Endothelial cell of umbilical vein (primary cell): ENCODE measurements around the gene SCN5A. TPM values are rescaled to one million over a fixed set of nuclear protein-coding genes. Genes with fewer than 3 reads are reported as not detected.

Source experiments
- BruUV-seq: library from RNA; stranded (reverse); fragments of 400-500 nt; replicated peaks from 2 replicates; lab custom pipeline; 2021; lab: Mats Ljungman, UMichigan
- CTCF ChIA-PET: fragments of 300-600, 350-600 bp; sonication (Branson Sonifier 250); formaldehyde crosslinking; loops from one replicate; lab custom pipeline; 2021; ENCODE audit warnings: antibody characterized with exemption, inconsistent platforms; lab: Charles Lee
- POLR2A ChIA-PET: fragments of 300-600, 350-600 bp; sonication (Branson Sonifier 250); formaldehyde crosslinking; loops from one replicate; lab custom pipeline; 2021; ENCODE audit warnings: antibody characterized with exemption, inconsistent platforms; lab: Charles Lee
- DNase-seq: peaks from one replicate; pipeline ENCODE4 v3.0.0-alpha.2; 2011; ENCODE audit warnings: low read depth, low spot score
- FAIRE-seq: peaks from 2 replicates; lab custom pipeline; 2011; peaks lifted over from hg19 to GRCh38; lab: Jason Lieb, UNC
- H2AFZ ChIP-seq: 2 replicates; pipeline ENCODE4 v1.6.0; 2012; ENCODE audit warnings: low read depth, low read length, control low read depth, inconsistent platforms
- H3K27ac ChIP-seq: 2 replicates; pipeline ENCODE4 v1.5.1; 2011; ENCODE audit warnings: low read depth, mild to moderate bottlenecking, control low read depth, low read length, moderate library complexity; ENCODE audit not compliant: insufficient read depth
- H3K27me3 ChIP-seq, 2 experiments: 2 replicates each; pipeline versions ENCODE4 v1.6.0 to v1.6.1; 2011; ENCODE audit warnings: low read length in 2 of 2, mixed read lengths in 1 of 2; ENCODE audit not compliant: control insufficient read depth in 2 of 2, insufficient read depth in 2 of 2
- H3K36me3 ChIP-seq, 2 experiments: 2 replicates in 1 of 2; 3 replicates in 1 of 2; pipeline ENCODE4 v1.5.1; 2011; ENCODE audit warnings: low read length in 2 of 2, mild to moderate bottlenecking in 1 of 2, moderate library complexity in 1 of 2; ENCODE audit not compliant: control insufficient read depth in 2 of 2, insufficient read depth in 2 of 2; ENCODE audit errors: extremely low read depth in 1 of 2
- H3K4me1 ChIP-seq: 3 replicates; pipeline ENCODE4 v1.5.1; 2011; ENCODE audit warnings: mild to moderate bottlenecking, low read length; ENCODE audit not compliant: control insufficient read depth, insufficient read depth; ENCODE audit errors: extremely low read depth
- H3K4me2 ChIP-seq: 2 replicates; pipeline ENCODE4 v1.6.1; 2011; ENCODE audit warnings: low read length, control low read depth, mixed read lengths; ENCODE audit not compliant: insufficient read depth
- H3K4me3 ChIP-seq, 3 experiments: fragments of 200-600 bp in 1 of 3; sonication (generic), shearing (Covaris generic) in 1 of 3; replicated peaks in 1 of 3; 2 replicates each; pipeline ENCODE4 v1.5.1; 2011 to 2016; ENCODE audit warnings: control low read depth in 3 of 3, low read length in 3 of 3, mild to moderate bottlenecking in 2 of 3, inconsistent platforms in 1 of 3, low read depth in 1 of 3, moderate library complexity in 1 of 3; ENCODE audit not compliant: insufficient read depth in 1 of 3
- H3K79me2 ChIP-seq: 2 replicates; pipeline ENCODE4 v1.6.0; 2012; ENCODE audit warnings: low read length, inconsistent platforms; ENCODE audit not compliant: control insufficient read depth, insufficient read depth
- H3K9ac ChIP-seq: replicated peaks from 2 replicates; pipeline ENCODE3; 2011; ENCODE audit warnings: low read length, control low read depth; ENCODE audit not compliant: insufficient read depth; ENCODE audit errors: extremely low read depth
- H3K9me1 ChIP-seq: replicated peaks from 3 replicates; pipeline ENCODE4 v1.6.0; 2011; ENCODE audit warnings: mild to moderate bottlenecking, low read length; ENCODE audit not compliant: control insufficient read depth, insufficient read depth; ENCODE audit errors: extremely low read depth
- H3K9me3 ChIP-seq: replicated peaks from 2 replicates; pipeline ENCODE4 v1.5.1; 2012; ENCODE audit warnings: low read length, inconsistent platforms; ENCODE audit not compliant: control insufficient read depth, insufficient read depth
- H4K20me1 ChIP-seq: replicated peaks from 2 replicates; pipeline ENCODE3; 2011; ENCODE audit warnings: mild to moderate bottlenecking, low read length; ENCODE audit not compliant: control insufficient read depth, insufficient read depth; ENCODE audit errors: extremely low read depth
- CTCF ChIP-seq, 2 donors: IDR thresholded peaks; 1 replicate in 1 of 2; 2 replicates in 1 of 2; pipeline ENCODE4 v1.5.1; 2011; ENCODE audit warnings: low read length in 2 of 2, mild to moderate bottlenecking in 2 of 2, moderate library complexity in 2 of 2, control low read depth in 1 of 2, inconsistent platforms in 1 of 2, low read depth in 1 of 2; ENCODE audit not compliant: insufficient read depth in 1 of 2; ENCODE audit errors: extremely low read depth in 1 of 2
- EZH2 ChIP-seq: IDR thresholded peaks from 2 replicates; pipeline ENCODE4 v1.6.1; 2012; ENCODE audit warnings: borderline replicate concordance, low read depth, mild to moderate bottlenecking, moderate library complexity, low read length, inconsistent platforms; ENCODE audit not compliant: severe bottlenecking
- FOS ChIP-seq: IDR thresholded peaks from 2 replicates; pipeline ENCODE4 v1.6.1; 2011; ENCODE audit warnings: mild to moderate bottlenecking, low read length, moderate library complexity, borderline replicate concordance; ENCODE audit not compliant: insufficient read depth
- GATA2 ChIP-seq: IDR thresholded peaks from 2 replicates; pipeline ENCODE4 v1.7.0; 2011; ENCODE audit warnings: low read depth, mild to moderate bottlenecking, moderate library complexity, mixed read lengths, low read length; ENCODE audit not compliant: insufficient read length, insufficient read depth
- JUN ChIP-seq: IDR thresholded peaks from 2 replicates; pipeline ENCODE4 v1.6.1; 2011; ENCODE audit warnings: borderline replicate concordance, low read depth; ENCODE audit not compliant: insufficient read length, insufficient read depth
- MAX ChIP-seq: IDR thresholded peaks from 2 replicates; pipeline ENCODE4 v1.6.1; 2011; ENCODE audit not compliant: insufficient read depth, insufficient read length
- MYC ChIP-seq: IDR thresholded peaks from one replicate; pipeline ENCODE4 v1.6.1; 2011; ENCODE audit warnings: mild to moderate bottlenecking, low read depth, low read length
- POLR2A ChIP-seq: IDR thresholded peaks from 2 replicates; pipeline ENCODE4 v1.6.1; 2012; ENCODE audit warnings: low read depth, mild to moderate bottlenecking, control low read depth, low read length
- POLR2AphosphoS5 ChIP-seq: IDR thresholded peaks from 2 replicates; pipeline ENCODE4 v1.6.1; 2012; ENCODE audit warnings: low read depth, mild to moderate bottlenecking, control low read depth, low read length, moderate library complexity; ENCODE audit not compliant: insufficient read depth
- dilution Hi-C: fragments of 300-500 bp; cut with MboI; formaldehyde crosslinking; loops from one replicate; pipeline ENCODE4 v1.15.0; 2019; ENCODE audit warnings: low sequenced_read_pairs; ENCODE audit not compliant: extremely low pct_ligation_motif_present
- intact Hi-C: fragments of 100-400 bp; cut with micrococcal nuclease; formaldehyde crosslinking; loops from one replicate; pipeline ENCODE4 v1.10.0; 2022
- polyA plus RNA-seq, 4 experiments: library from polyadenylated mRNA; depleted of rRNA in 3 of 4; stranded (reverse) in 3 of 4; unstranded in 1 of 4; fragments of >200 nt; gene quantifications; 2 replicates each; pipeline versions ENCODE4 v1.2.1 to v1.2.3, GENCODE V29; 2011 to 2012; ENCODE audit warnings: missing spikeins in 1 of 4
- total RNA-seq: library from RNA; stranded (reverse); gene quantifications from 2 replicates; pipeline ENCODE4 v1.2.3, GENCODE V29; 2021

SCN5A gene
- total and polyA plus RNA-seq, 2 donors (not counting 3 experiments of a cell fraction or from before 2014, with no cell fraction given) = 2.7 to 20.0 TPM

GRCh38 chr3:38632989-38633388 is 16.5 kb downstream of the SCN5A start:
- Histone ChIP-seq H3K36me3 (no peaks in the 10 kb centered on the region), H3K4me3 (no peak overlapping the region), H3K9me3 (no peaks in the 10 kb centered on the region), H2AFZ (no peak overlapping the region), H3K27ac (no peak overlapping the region), H3K9me1 (no peaks in the 10 kb centered on the region), H4K20me1 (no peaks in the 10 kb centered on the region), H3K27me3 (no peaks in the 10 kb centered on the region), H3K4me1 (peaks cover 10% of the 10 kb centered on the region), H3K9ac (no peak overlapping the region), H3K4me2 (no peak overlapping the region), H3K79me2 (no peaks in the 10 kb centered on the region)
- no TSS peak for BruUV-seq
- TF ChIP-seq EZH2 = no peak
- no peak for TF ChIP-seq GATA2
- no peak for TF ChIP-seq FOS
- no peak for TF ChIP-seq CTCF (IDR thresholded peaks at IDR 0.05; ENCODE audit: extremely low read depth in 1 of 2, insufficient read depth in 1 of 2, low read depth in 1 of 2, low read length in 2 of 2)
- TF ChIP-seq MYC = no peak
- TF ChIP-seq POLR2AphosphoS5 = no peak
- no peak for TF ChIP-seq JUN
- TF ChIP-seq MAX = no peak
- no peak for TF ChIP-seq POLR2A
- DNase-seq = no peak
- no peak for FAIRE-seq
- ChIA-PET POLR2A (no interaction called here), CTCF (interaction anchor here (1.5 to 3.5 kb wide), 2 partner anchors 14 to 112 kb away, joined by 5 to 16 read pairs; no protein-coding TSS in a partner anchor)
- intact Hi-C loops = no loop called here
- dilution Hi-C loops = no loop called here
